HCT116 (cell line): Measurements from ENCODE around the gene GREB1L. TPM values are rescaled to one million over a fixed set of nuclear protein-coding genes. Genes with fewer than 3 reads are reported as not detected.

Experiments
- ATAC-seq: fragments of 200-7000 bp; cut with Tn5 transposase; 2 replicates; pipeline ENCODE4 v1.9.1; 2020; ENCODE audit warnings: mild to moderate bottlenecking, moderate library complexity
- BruUV-seq: library from RNA; stranded (reverse); fragments of 400-500 nt; replicated peaks from 2 replicates; lab custom pipeline; 2021; lab: Mats Ljungman, UMichigan
- CTCF ChIA-PET: fragments of 300-600 bp; sonication (Branson Sonifier 250); formaldehyde crosslinking; loops from one replicate; lab custom pipeline; 2021; ENCODE audit warnings: antibody characterized with exemption; lab: Charles Lee
- POLR2A ChIA-PET: fragments of 300-600, 350-600 bp; sonication (Branson Sonifier 250); formaldehyde crosslinking; loops from one replicate; lab custom pipeline; 2021; ENCODE audit warnings: antibody characterized with exemption; lab: Charles Lee
- RAD21 ChIA-PET, 2 experiments: fragments of 300-600 bp; sonication (Branson Sonifier 250); formaldehyde crosslinking; loops; one replicate each; lab custom pipeline; 2023; ENCODE audit warnings: low total read pairs in 2 of 2; ENCODE audit not compliant: uncharacterized antibody in 2 of 2, unreplicated experiment in 2 of 2, low non-redundant PET in 1 of 2; lab: Charles Lee
- DNase-seq: peaks from one replicate; pipeline ENCODE4 v3.0.0-alpha.2; 2010; ENCODE audit warnings: low read depth, low spot score
- H2AFZ ChIP-seq: fragments of 200-600 bp; shearing (Covaris generic), sonication (generic); 2 replicates; pipeline ENCODE4 v1.6.1; 2017; ENCODE audit warnings: low read depth, mixed run types, mixed read lengths, antibody characterized with exemption, low read length; ENCODE audit not compliant: poor library complexity, severe bottlenecking
- H3K27ac ChIP-seq: 2 replicates; pipeline ENCODE4 v1.5.1; 2012; ENCODE audit warnings: low read depth, low read length
- H3K27me3 ChIP-seq: fragments of 200-600 bp; sonication (generic); 2 replicates; pipeline ENCODE4 v1.6.1; 2016; ENCODE audit warnings: mixed run types, low read length, mixed read lengths; ENCODE audit not compliant: insufficient read depth
- H3K36me3 ChIP-seq, 2 experiments: fragments of 200-500 bp in 1 of 2; fragments of 200-600 bp in 1 of 2; sonication (Bioruptor generic) in 1 of 2; sonication (generic) in 1 of 2; 2 replicates each; pipeline versions ENCODE4 v1.5.1 to v1.6.1; 2014 to 2016; ENCODE audit warnings: low read length in 2 of 2, inconsistent platforms in 1 of 2, mixed read lengths in 1 of 2, mixed run types in 1 of 2; ENCODE audit not compliant: insufficient read depth in 2 of 2, control insufficient read depth in 1 of 2
- H3K4me1 ChIP-seq, 2 experiments: fragments of 200-600 bp in 1 of 2; sonication (generic) in 1 of 2; 2 replicates each; pipeline versions ENCODE4 v1.5.1 to v1.6.1; 2012 to 2017; ENCODE audit warnings: low read length in 2 of 2, inconsistent platforms in 1 of 2, mild to moderate bottlenecking in 1 of 2, mixed read lengths in 1 of 2, mixed run types in 1 of 2, moderate library complexity in 1 of 2; ENCODE audit not compliant: insufficient read depth in 2 of 2, control insufficient read depth in 1 of 2
- H3K4me2 ChIP-seq: fragments of 200-600 bp; sonication (generic); 2 replicates; pipeline ENCODE4 v1.6.1; 2017; ENCODE audit warnings: mixed run types, low read length, mixed read lengths
- H3K4me3 ChIP-seq, 2 experiments: fragments of 200-600 bp in 1 of 2; sonication (generic) in 1 of 2; replicated peaks in 1 of 2; 2 replicates each; pipeline ENCODE4 v1.5.1; 2011 to 2016; ENCODE audit warnings: low read length in 2 of 2, control low read depth in 1 of 2, low read depth in 1 of 2, mild to moderate bottlenecking in 1 of 2, mixed read lengths in 1 of 2, mixed run types in 1 of 2
- H3K79me2 ChIP-seq: fragments of 200-600 bp; sonication (generic); 2 replicates; pipeline ENCODE4 v1.6.1; 2017; ENCODE audit warnings: mild to moderate bottlenecking, mixed run types, low read length, moderate library complexity, mixed read lengths; ENCODE audit not compliant: insufficient read depth
- H3K9ac ChIP-seq: fragments of 200-600 bp; sonication (generic); 2 replicates; pipeline ENCODE4 v1.6.1; 2016; ENCODE audit warnings: low read length, mixed read lengths
- H3K9me2 ChIP-seq: fragments of 200-600 bp; sonication (generic), shearing (Covaris generic); 2 replicates; pipeline ENCODE4 v1.6.1; 2017; ENCODE audit warnings: mixed run types, mild to moderate bottlenecking, moderate library complexity; ENCODE audit not compliant: insufficient read depth
- H3K9me3 ChIP-seq, 2 experiments: fragments of 200-500 bp in 1 of 2; fragments of 200-600 bp in 1 of 2; sonication (Bioruptor generic) in 1 of 2; sonication (generic) in 1 of 2; 2 replicates each; pipeline ENCODE4 v1.6.1; 2014 to 2017; ENCODE audit warnings: low read length in 2 of 2, mixed read lengths in 2 of 2, inconsistent platforms in 1 of 2, low read depth in 1 of 2, mild to moderate bottlenecking in 1 of 2, mixed run types in 1 of 2, moderate library complexity in 1 of 2; ENCODE audit not compliant: control insufficient read depth in 1 of 2, insufficient read depth in 1 of 2
- H4K20me1 ChIP-seq: fragments of 200-600 bp; sonication (generic), shearing (Covaris generic); 2 replicates; pipeline ENCODE4 v1.6.1; 2017; ENCODE audit warnings: mixed run types, mild to moderate bottlenecking, moderate library complexity; ENCODE audit not compliant: insufficient read depth
- CEBPB ChIP-seq: IDR thresholded peaks from 2 replicates; pipeline ENCODE4 v1.6.1; 2012; ENCODE audit warnings: low read depth
- EGR1 ChIP-seq: IDR thresholded peaks from 2 replicates; pipeline ENCODE4 v1.6.1; 2012; ENCODE audit warnings: low read depth
- ELF1 ChIP-seq: IDR thresholded peaks from 2 replicates; pipeline ENCODE4 v1.6.1; 2012; ENCODE audit warnings: low read depth, borderline replicate concordance
- EZH2 ChIP-seq: fragments of 200-600 bp; sonication (generic); IDR thresholded peaks from 2 replicates; pipeline ENCODE4 v1.6.1; 2017; ENCODE audit warnings: antibody characterized with exemption, mixed run types
- FOSL1 ChIP-seq: IDR thresholded peaks from 2 replicates; pipeline ENCODE4 v1.6.1; 2012; ENCODE audit warnings: low read depth
- JUND ChIP-seq: IDR thresholded peaks from 2 replicates; pipeline ENCODE4 v1.6.1; 2012
- POLR2A ChIP-seq: IDR thresholded peaks from 2 replicates; pipeline ENCODE4 v1.7.0; 2011; ENCODE audit warnings: borderline replicate concordance; ENCODE audit not compliant: insufficient read depth, insufficient read length; ENCODE audit errors: extremely low read depth
- POLR2AphosphoS5 ChIP-seq: IDR thresholded peaks from 2 replicates; pipeline ENCODE4 v1.6.1; 2011; ENCODE audit warnings: mild to moderate bottlenecking, low read depth, low read length, moderate library complexity
- RAD21 ChIP-seq: IDR thresholded peaks from 2 replicates; pipeline ENCODE4 v1.6.1; 2012; ENCODE audit warnings: low read depth, mild to moderate bottlenecking
- SIN3A ChIP-seq: IDR thresholded peaks from 2 replicates; pipeline ENCODE4 v1.6.1; 2012; ENCODE audit warnings: low read depth
- SP1 ChIP-seq: IDR thresholded peaks from 2 replicates; pipeline ENCODE4 v1.6.1; 2012; ENCODE audit warnings: low read depth
- SRF ChIP-seq: IDR thresholded peaks from 2 replicates; pipeline ENCODE4 v1.6.1; 2012; ENCODE audit warnings: low read depth
- TCF7L2 ChIP-seq: IDR thresholded peaks from 2 replicates; pipeline ENCODE4 v1.7.0; 2011; ENCODE audit warnings: borderline replicate concordance, inconsistent platforms; ENCODE audit not compliant: insufficient read depth, insufficient read length; ENCODE audit errors: extremely low read depth
- YY1 ChIP-seq: IDR thresholded peaks from 2 replicates; pipeline ENCODE4 v1.6.1; 2011; ENCODE audit warnings: low read length, low read depth, moderate library complexity, mild to moderate bottlenecking; ENCODE audit not compliant: insufficient replicate concordance; ENCODE audit errors: extremely low read depth
- ZNF274 ChIP-seq: fragments of 200-500 bp; sonication (Bioruptor generic); IDR thresholded peaks from 2 replicates; pipeline ENCODE4 v1.6.1; 2014; ENCODE audit warnings: mild to moderate bottlenecking, low read depth, low read length, inconsistent platforms
- intact Hi-C: fragments of 100-400 bp; cut with micrococcal nuclease; formaldehyde crosslinking; loops from 2 replicates; pipeline ENCODE4 v1.10.0; 2022
- total RNA-seq: library from RNA; stranded (reverse); gene quantifications from one replicate; pipeline ENCODE4 v1.2.1, GENCODE V29; 2021; ENCODE audit not compliant: unreplicated experiment
- TF ChIP-seq, protein P1 (sequence below): IDR thresholded peaks from 2 replicates; pipeline ENCODE4 v1.6.1; 2012
- TF ChIP-seq, protein P2 (sequence below): IDR thresholded peaks from 2 replicates; pipeline ENCODE4 v1.6.1; 2012; ENCODE audit warnings: low read depth

GREB1L gene
- total RNA-seq, 1 experiment from 2014 or later = 12.2 TPM

- Histone ChIP-seq H3K79me2 (no peaks in the 10 kb centered on the region; the same call in 1 of the 2 replicates), H3K4me2 (no peak overlapping the region), H3K27me3 (no peaks in the 10 kb centered on the region), H3K27ac (no peak overlapping the region), H3K9ac (no peak overlapping the region), H4K20me1 (no peaks in the 10 kb centered on the region), H3K4me3 (no peak overlapping the region)
- CTCF ChIA-PET = no interaction called here
- POLR2A ChIA-PET = no interaction called here
- TF ChIP-seq SRF = no peak
- TF ChIP-seq CEBPB = no peak
- TF ChIP-seq FOSL1 = no peak
- TF ChIP-seq ELF1 = no peak
- TF ChIP-seq, protein P1, sequence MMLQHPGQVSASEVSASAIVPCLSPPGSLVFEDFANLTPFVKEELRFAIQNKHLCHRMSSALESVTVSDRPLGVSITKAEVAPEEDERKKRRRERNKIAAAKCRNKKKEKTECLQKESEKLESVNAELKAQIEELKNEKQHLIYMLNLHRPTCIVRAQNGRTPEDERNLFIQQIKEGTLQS = no peak
- no peak for TF ChIP-seq TCF7L2
- no peak for TF ChIP-seq RAD21
- no peak for TF ChIP-seq JUND
- TF ChIP-seq POLR2A = no peak
- TF ChIP-seq ZNF274 = no peak
- TF ChIP-seq EZH2 = no peak
- no peak for TF ChIP-seq EGR1
- TF ChIP-seq POLR2AphosphoS5 = no peak
- no peak for TF ChIP-seq SIN3A
- TF ChIP-seq, all 23 proteins: peak for 0
- ATAC-seq (no peak), DNase-seq (no peak)
- RAD21 ChIA-PET = no interaction called here
- Histone ChIP-seq H2AFZ (no peak overlapping the region), H3K9me3 (no peaks in the 10 kb centered on the region), H3K9me2 (no peaks in the 10 kb centered on the region), H3K36me3 (no peaks in the 10 kb centered on the region), H3K4me1 (no peaks in the 10 kb centered on the region)
- no TSS peak for BruUV-seq
- intact Hi-C loops = no loop called here
These were observed 39.6 kb downstream of the GREB1L start for GRCh38 chr18:21281603-21282002.

- Histone ChIP-seq H3K79me2 (no peaks in the 10 kb centered on the region), H3K4me3 (no peak overlapping the region), H3K4me2 (no peak overlapping the region), H3K27me3 (no peaks in the 10 kb centered on the region), H2AFZ (no peak overlapping the region), H4K20me1 (no peaks in the 10 kb centered on the region), H3K36me3 (no peaks in the 10 kb centered on the region), H3K4me1 (no peaks in the 10 kb centered on the region), H3K9ac (no peak overlapping the region), H3K9me2 (no peaks in the 10 kb centered on the region), H3K27ac (no peak overlapping the region), H3K9me3 (no peaks in the 10 kb centered on the region)
- ChIA-PET POLR2A (no interaction called here), CTCF (no interaction called here), RAD21 (no interaction called here)
- BruUV-seq = no TSS peak
- intact Hi-C loops = no loop called here
- no peak for ATAC-seq
- DNase-seq = no peak
- TF ChIP-seq EZH2 (no peak), EGR1 (no peak), YY1 (no peak), JUND (no peak), RAD21 (no peak), SP1 (no peak), ZNF274 (no peak), CEBPB (no peak), POLR2A (no peak), POLR2AphosphoS5 (no peak)
- TF ChIP-seq, protein P1 = no peak
- TF ChIP-seq, protein P2, sequence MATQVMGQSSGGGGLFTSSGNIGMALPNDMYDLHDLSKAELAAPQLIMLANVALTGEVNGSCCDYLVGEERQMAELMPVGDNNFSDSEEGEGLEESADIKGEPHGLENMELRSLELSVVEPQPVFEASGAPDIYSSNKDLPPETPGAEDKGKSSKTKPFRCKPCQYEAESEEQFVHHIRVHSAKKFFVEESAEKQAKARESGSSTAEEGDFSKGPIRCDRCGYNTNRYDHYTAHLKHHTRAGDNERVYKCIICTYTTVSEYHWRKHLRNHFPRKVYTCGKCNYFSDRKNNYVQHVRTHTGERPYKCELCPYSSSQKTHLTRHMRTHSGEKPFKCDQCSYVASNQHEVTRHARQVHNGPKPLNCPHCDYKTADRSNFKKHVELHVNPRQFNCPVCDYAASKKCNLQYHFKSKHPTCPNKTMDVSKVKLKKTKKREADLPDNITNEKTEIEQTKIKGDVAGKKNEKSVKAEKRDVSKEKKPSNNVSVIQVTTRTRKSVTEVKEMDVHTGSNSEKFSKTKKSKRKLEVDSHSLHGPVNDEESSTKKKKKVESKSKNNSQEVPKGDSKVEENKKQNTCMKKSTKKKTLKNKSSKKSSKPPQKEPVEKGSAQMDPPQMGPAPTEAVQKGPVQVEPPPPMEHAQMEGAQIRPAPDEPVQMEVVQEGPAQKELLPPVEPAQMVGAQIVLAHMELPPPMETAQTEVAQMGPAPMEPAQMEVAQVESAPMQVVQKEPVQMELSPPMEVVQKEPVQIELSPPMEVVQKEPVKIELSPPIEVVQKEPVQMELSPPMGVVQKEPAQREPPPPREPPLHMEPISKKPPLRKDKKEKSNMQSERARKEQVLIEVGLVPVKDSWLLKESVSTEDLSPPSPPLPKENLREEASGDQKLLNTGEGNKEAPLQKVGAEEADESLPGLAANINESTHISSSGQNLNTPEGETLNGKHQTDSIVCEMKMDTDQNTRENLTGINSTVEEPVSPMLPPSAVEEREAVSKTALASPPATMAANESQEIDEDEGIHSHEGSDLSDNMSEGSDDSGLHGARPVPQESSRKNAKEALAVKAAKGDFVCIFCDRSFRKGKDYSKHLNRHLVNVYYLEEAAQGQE = no peak
These were observed 42.5 kb downstream of the GREB1L start for GRCh38 chr18:21284540-21284939.
